HepG2 (cell line): ENCODE data around the gene DCTN1. TPM values are rescaled to one million over a fixed set of nuclear protein-coding genes. Genes with fewer than 3 reads are reported as not detected.

ENCODE experiments used
- CCDC6 ChIP-seq: sonication (generic); formaldehyde crosslinking; IDR thresholded peaks from 2 replicates; pipeline ENCODE4 v1.8.1; 2022; ENCODE audit warnings: mild to moderate bottlenecking, missing genetic modification reagents, moderate library complexity
- CHD2 ChIP-seq: IDR thresholded peaks from 2 replicates; pipeline ENCODE4 v1.6.1; 2011; ENCODE audit warnings: low read depth, low read length, improper control_type of control experiment
- FOXK2 ChIP-seq: fragments of 450-650 bp; IDR thresholded peaks from 2 replicates; pipeline ENCODE4 v1.6.1; 2016
- KDM1A ChIP-seq: IDR thresholded peaks from 2 replicates; pipeline ENCODE4 v1.6.1; 2016; ENCODE audit warnings: missing compliant biosample characterization
- KLF15 ChIP-seq: sonication (generic); formaldehyde crosslinking; IDR thresholded peaks from 2 replicates; pipeline ENCODE4 v1.8.1; 2023; ENCODE audit warnings: borderline replicate concordance, mild to moderate bottlenecking, inconsistent platforms, missing genetic modification reagents, mixed read lengths
- MEIS1 ChIP-seq: sonication (generic); formaldehyde crosslinking; IDR thresholded peaks from 2 replicates; pipeline ENCODE4 v1.9.0; 2021; ENCODE audit warnings: mild to moderate bottlenecking, missing genetic modification reagents, moderate library complexity, borderline replicate concordance
- MIER3 ChIP-seq: IDR thresholded peaks from 2 replicates; pipeline ENCODE4 v1.6.1; 2016; ENCODE audit warnings: missing compliant biosample characterization, borderline replicate concordance
- MLLT10 ChIP-seq: sonication (generic); formaldehyde crosslinking; IDR thresholded peaks from 2 replicates; pipeline ENCODE4 v1.4.0; 2020; ENCODE audit warnings: missing genetic modification reagents
- NFE2 ChIP-seq: sonication (generic); formaldehyde crosslinking; IDR thresholded peaks from 2 replicates; pipeline ENCODE4 v1.4.0; 2020; ENCODE audit warnings: missing genetic modification reagents
- ONECUT2 ChIP-seq: sonication (generic); formaldehyde crosslinking; IDR thresholded peaks from 2 replicates; pipeline ENCODE4 v1.4.0; 2020; ENCODE audit warnings: missing genetic modification reagents
- POLR2A ChIP-seq, 2 experiments: IDR thresholded peaks; 2 replicates each; pipeline ENCODE4 v1.6.1; 2011; ENCODE audit warnings: low read depth in 2 of 2, low read length in 2 of 2, mild to moderate bottlenecking in 1 of 2, moderate library complexity in 1 of 2; ENCODE audit not compliant: insufficient read depth in 1 of 2
- WIZ ChIP-seq: sonication (generic); formaldehyde crosslinking; IDR thresholded peaks from 2 replicates; pipeline ENCODE4 v1.5.1; 2020; ENCODE audit warnings: mild to moderate bottlenecking, missing genetic modification reagents
- XBP1 ChIP-seq: sonication (generic); formaldehyde crosslinking; IDR thresholded peaks from 2 replicates; pipeline ENCODE4 v1.5.0; 2020; ENCODE audit warnings: missing genetic modification reagents
- ZNF430 ChIP-seq: sonication (generic); formaldehyde crosslinking; IDR thresholded peaks from 2 replicates; pipeline ENCODE4 v1.9.0; 2021; ENCODE audit warnings: mild to moderate bottlenecking, missing genetic modification reagents
- ZNF44 ChIP-seq: sonication (generic); formaldehyde crosslinking; IDR thresholded peaks from 2 replicates; pipeline ENCODE4 v1.5.1; 2020; ENCODE audit warnings: mild to moderate bottlenecking, missing genetic modification reagents
- ZNF547 ChIP-seq: sonication (generic); formaldehyde crosslinking; IDR thresholded peaks from 2 replicates; pipeline ENCODE4 v1.5.1; 2020; ENCODE audit warnings: mild to moderate bottlenecking, missing genetic modification reagents
- ZNF563 ChIP-seq: sonication (generic); formaldehyde crosslinking; IDR thresholded peaks from 2 replicates; pipeline ENCODE4 v1.8.0; 2022; ENCODE audit warnings: mild to moderate bottlenecking, moderate library complexity, missing genetic modification reagents
- ZNF709 ChIP-seq: sonication (generic); formaldehyde crosslinking; IDR thresholded peaks from 2 replicates; pipeline ENCODE4 v1.5.0; 2020; ENCODE audit warnings: mild to moderate bottlenecking, missing genetic modification reagents
- ZNF781 ChIP-seq: sonication (generic); formaldehyde crosslinking; IDR thresholded peaks from 2 replicates; pipeline ENCODE4 v1.5.1; 2020; ENCODE audit warnings: borderline replicate concordance, mild to moderate bottlenecking, missing genetic modification reagents; ENCODE audit errors: not compliant biosample characterization
- polyA plus RNA-seq, 8 experiments: library from polyadenylated mRNA; depleted of rRNA in 3 of 8; stranded (reverse) in 7 of 8; unstranded in 1 of 8; fragments of >200 nt; fragmentation: Illumina TruSeq in 4 of 8; extraction: Trizol in 4 of 8; gene quantifications; 2 replicates each; pipeline versions ENCODE4 v1.2.1 to v1.2.3, GENCODE V29; 2011 to 2016; ENCODE audit warnings: low read depth in 4 of 8, missing spikeins in 1 of 8, mixed read lengths in 1 of 8; ENCODE audit not compliant: insufficient read depth in 1 of 8
- total RNA-seq, 5 experiments: library from RNA; depleted of rRNA; stranded (reverse); fragments of >200 nt; fragmentation: Illumina TruSeq; extraction: Trizol; gene quantifications; 2 replicates each; pipeline ENCODE4 v1.2.3, GENCODE V29; 2016; ENCODE audit warnings: low read depth in 1 of 5
- TF ChIP-seq, protein P1 (sequence below): IDR thresholded peaks from 2 replicates; pipeline ENCODE4 v1.6.1; 2012; ENCODE audit warnings: low read depth, low read length, improper control_type of control experiment
- TF ChIP-seq, protein P2 (sequence below): sonication (generic); formaldehyde crosslinking; IDR thresholded peaks from 2 replicates; pipeline ENCODE4 v1.4.0; 2020; ENCODE audit warnings: missing genetic modification reagents, borderline replicate concordance
- TF ChIP-seq, protein P3 (sequence below): sonication (generic); formaldehyde crosslinking; IDR thresholded peaks from 2 replicates; pipeline ENCODE4 v1.8.1; 2023; ENCODE audit warnings: mild to moderate bottlenecking, inconsistent platforms, moderate library complexity, missing genetic modification reagents, borderline replicate concordance
- TF ChIP-seq, protein P4 (sequence below): sonication (generic); formaldehyde crosslinking; IDR thresholded peaks from 2 replicates; pipeline ENCODE4 v1.5.1; 2020; ENCODE audit warnings: mild to moderate bottlenecking, missing genetic modification reagents, borderline replicate concordance
- TF ChIP-seq, protein P5 (sequence below): sonication (generic); formaldehyde crosslinking; IDR thresholded peaks from 2 replicates; pipeline ENCODE4 v1.4.0; 2020; ENCODE audit warnings: missing genetic modification reagents, borderline replicate concordance

Gene DCTN1
- total and polyA plus RNA-seq, 2 of the 13 experiments (the other 11 are each of a cell fraction or from before 2014, with no cell fraction given), result 73.2 to 122 TPM

DNA sequence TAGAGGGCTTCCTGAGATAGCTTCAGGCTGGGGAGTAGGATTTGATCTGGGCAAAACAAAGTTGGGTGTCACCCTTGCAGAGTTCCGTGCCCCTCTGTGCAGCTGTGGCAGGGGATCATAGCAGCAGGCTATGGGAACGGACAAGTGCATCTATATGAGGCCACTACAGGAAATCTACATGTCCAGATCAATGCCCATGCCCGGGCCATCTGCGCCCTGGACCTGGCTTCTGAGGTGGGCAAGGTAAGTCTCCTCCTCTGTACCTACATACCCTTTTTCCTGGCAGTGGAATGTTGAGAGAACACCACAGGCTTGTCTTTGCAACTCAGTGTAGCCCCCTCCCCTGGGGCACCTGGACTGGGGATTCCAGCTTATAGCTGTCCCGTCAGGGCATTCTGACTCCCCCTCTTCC lies 44.9 kb upstream of the DCTN1 start (continued):
- TF ChIP-seq ZNF44 (CRISPR knock-in tag) (0 out of 2 replicates have a peak, but pooled peaks have one; percentile 26), XBP1 (CRISPR knock-in tag) (no peak), POLR2A (IDR thresholded peaks at IDR 0.05; ENCODE audit: insufficient read depth in 1 of 2, low read depth in 2 of 2, low read length in 2 of 2) (peak in 1 of 2 experiments; percentile 40; a peak in 1 of 4 replicates), ONECUT2 (CRISPR knock-in tag) (no peak), ZNF547 (no peak), FOXK2 (no peak), MEIS1 (CRISPR knock-in tag) (no peak), ZNF709 (CRISPR knock-in tag) (no peak), ZNF781 (CRISPR knock-in tag) (no peak), MIER3 (CRISPR knock-in tag) (no peak), MLLT10 (CRISPR knock-in tag) (no peak), KDM1A (CRISPR knock-in tag) (no peak), ZNF430 (CRISPR knock-in tag) (no peak), KLF15 (CRISPR knock-in tag) (0 out of 2 replicates have a peak, but pooled peaks have one; percentile 46), CCDC6 (peak; percentile 49; the same call in 1 of the 2 replicates), WIZ (CRISPR knock-in tag) (no peak), CHD2 (no peak), ZNF563 (no peak), NFE2 (CRISPR knock-in tag) (no peak)
- TF ChIP-seq, protein P1, sequence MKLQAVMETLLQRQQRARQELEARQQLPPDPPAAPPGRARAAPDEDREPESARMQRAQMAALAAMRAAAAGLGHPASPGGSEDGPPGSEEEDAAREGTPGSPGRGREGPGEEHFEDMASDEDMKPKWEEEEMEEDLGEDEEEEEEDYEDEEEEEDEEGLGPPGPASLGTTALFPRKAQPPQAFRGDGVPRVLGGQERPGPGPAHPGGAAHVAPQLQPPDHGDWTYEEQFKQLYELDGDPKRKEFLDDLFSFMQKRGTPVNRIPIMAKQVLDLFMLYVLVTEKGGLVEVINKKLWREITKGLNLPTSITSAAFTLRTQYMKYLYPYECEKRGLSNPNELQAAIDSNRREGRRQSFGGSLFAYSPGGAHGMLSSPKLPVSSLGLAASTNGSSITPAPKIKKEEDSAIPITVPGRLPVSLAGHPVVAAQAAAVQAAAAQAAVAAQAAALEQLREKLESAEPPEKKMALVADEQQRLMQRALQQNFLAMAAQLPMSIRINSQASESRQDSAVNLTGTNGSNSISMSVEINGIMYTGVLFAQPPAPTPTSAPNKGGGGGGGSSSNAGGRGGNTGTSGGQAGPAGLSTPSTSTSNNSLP, result no peak
- TF ChIP-seq, protein P2, sequence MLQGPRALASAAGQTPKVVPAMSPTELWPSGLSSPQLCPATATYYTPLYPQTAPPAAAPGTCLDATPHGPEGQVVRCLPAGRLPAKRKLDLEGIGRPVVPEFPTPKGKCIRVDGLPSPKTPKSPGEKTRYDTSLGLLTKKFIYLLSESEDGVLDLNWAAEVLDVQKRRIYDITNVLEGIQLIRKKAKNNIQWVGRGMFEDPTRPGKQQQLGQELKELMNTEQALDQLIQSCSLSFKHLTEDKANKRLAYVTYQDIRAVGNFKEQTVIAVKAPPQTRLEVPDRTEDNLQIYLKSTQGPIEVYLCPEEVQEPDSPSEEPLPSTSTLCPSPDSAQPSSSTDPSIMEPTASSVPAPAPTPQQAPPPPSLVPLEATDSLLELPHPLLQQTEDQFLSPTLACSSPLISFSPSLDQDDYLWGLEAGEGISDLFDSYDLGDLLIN (CRISPR knock-in tag), result no peak
- TF ChIP-seq, protein P3, sequence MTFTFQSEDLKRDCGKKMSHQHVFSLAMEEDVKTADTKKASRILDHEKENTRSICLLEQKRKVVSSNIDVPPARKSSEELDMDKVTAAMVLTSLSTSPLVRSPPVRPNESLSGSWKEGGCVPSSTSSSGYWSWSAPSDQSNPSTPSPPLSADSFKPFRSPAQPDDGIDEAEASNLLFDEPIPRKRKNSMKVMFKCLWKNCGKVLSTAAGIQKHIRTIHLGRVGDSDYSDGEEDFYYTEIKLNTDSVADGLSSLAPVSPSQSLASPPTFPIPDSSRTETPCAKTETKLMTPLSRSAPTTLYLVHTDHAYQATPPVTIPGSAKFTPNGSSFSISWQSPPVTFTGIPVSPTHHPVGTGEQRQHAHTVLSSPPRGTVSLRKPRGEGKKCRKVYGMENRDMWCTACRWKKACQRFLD, result 0 out of 2 replicates have a peak, but pooled peaks have one; percentile 41
- TF ChIP-seq, protein P4, sequence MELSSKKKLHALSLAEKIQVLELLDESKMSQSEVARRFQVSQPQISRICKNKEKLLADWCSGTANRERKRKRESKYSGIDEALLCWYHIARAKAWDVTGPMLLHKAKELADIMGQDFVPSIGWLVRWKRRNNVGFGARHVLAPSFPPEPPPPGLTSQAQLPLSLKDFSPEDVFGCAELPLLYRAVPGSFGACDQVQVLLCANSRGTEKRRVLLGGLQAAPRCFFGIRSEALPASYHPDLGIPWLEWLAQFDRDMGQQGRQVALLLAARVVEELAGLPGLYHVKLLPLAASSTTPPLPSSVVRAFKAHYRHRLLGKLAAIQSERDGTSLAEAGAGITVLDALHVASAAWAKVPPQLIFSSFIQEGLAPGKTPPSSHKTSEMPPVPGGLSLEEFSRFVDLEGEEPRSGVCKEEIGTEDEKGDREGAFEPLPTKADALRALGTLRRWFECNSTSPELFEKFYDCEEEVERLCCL, result 0 out of 2 replicates have a peak, but pooled peaks have one; percentile 26
- TF ChIP-seq, protein P5, sequence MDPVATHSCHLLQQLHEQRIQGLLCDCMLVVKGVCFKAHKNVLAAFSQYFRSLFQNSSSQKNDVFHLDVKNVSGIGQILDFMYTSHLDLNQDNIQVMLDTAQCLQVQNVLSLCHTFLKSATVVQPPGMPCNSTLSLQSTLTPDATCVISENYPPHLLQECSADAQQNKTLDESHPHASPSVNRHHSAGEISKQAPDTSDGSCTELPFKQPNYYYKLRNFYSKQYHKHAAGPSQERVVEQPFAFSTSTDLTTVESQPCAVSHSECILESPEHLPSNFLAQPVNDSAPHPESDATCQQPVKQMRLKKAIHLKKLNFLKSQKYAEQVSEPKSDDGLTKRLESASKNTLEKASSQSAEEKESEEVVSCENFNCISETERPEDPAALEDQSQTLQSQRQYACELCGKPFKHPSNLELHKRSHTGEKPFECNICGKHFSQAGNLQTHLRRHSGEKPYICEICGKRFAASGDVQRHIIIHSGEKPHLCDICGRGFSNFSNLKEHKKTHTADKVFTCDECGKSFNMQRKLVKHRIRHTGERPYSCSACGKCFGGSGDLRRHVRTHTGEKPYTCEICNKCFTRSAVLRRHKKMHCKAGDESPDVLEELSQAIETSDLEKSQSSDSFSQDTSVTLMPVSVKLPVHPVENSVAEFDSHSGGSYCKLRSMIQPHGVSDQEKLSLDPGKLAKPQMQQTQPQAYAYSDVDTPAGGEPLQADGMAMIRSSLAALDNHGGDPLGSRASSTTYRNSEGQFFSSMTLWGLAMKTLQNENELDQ, result no peak
